Suppressor macrophage treated with lipopolysaccharide for 4 hours (primary cell): ENCODE results near the gene SLC6A13.
A peak's percentile ranks its signal among the peaks of the same experiment; 100 is the strongest.
"Not testable (repeated sequence)": the region's sequence is repeated elsewhere in the genome, so short reads cannot be mapped to it uniquely, and the experiment has no call there.

Experiments used
- DNase-seq: peaks from one replicate; pipeline ENCODE4 v3.0.0-alpha.2; 2020

SLC6A13 gene

DNA sequence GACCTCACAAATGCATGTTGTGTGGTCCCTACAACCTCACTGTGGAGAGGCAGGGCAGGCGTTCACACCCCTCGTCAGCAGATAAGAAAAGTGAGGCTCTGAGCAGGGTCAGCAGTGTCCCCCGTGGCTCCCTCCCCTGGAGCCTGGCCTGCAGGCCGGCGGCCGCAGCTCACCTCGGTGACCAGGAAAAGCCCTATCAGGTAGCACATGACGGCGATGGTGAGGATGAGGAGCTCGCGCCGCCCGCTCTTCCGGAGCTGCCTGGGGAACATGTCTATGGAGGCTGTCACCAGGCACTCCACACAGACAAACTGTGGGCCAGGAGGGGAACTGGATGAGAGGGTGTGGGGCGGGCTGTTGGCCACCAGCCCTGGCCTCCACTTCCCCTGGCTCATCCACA is 66.7 kb downstream of the SLC6A13 start:
- no peak for DNase-seq

DNA sequence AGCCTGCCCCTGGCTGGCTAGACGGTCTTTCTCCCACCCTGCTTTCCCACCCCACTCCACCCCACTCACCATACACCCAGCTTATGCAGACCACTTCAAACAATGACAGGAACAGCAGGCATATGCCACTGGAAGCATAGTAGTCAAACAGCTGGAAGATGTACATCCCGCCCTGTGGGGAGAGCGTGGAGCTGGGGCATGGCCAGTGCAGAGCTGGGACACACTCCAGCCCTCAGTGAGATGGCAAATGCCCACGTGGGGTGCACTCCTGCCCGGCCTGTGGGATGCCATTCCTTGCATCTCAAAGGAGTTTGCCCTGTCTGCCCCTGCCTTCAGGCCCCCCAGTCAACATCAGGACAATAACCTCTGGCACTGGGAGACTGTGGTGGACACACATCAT is 67.5 kb downstream of the SLC6A13 start:
- no peak for DNase-seq

DNA sequence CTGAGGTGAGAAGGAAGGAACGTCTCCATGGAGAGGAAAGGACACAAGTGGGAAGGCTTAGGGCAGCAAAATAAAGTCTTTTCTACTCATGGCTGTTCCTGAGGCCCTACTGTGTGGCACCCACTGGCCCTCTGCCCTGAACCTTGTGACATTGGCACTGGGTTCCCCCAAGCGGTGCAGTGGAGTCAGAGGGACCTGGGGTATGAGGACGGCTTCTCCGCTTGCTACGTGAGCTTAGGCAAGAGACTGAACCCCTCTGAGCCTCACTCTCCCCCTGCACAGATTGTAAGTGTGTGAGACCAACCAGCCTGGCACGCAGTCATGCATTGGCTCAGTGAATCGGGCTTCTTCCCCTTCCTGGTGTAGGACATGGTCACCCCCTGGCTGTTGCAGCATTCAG is 68.4 kb downstream of the SLC6A13 start:
- DNase-seq: no peak

DNA sequence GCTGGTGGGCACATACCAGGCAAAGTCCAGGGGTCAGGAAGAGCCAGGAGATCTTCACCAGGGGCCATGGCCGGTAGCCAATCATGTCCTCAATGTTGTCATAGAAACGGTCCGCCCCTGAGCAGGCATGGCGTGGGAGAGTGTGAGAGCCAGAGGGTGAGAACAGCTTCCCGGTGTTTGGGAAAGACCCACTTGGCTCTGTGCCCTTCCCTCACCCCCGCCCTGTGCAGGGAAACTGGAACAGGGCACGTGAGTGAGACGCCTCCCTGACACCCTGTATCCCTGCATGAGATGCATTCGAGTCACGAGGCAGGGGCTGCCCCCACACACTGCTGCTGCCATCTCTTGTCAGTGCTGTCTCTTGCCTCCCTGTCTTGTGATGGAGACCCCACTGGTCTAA is 69.4 kb downstream of the SLC6A13 start:
- no peak for DNase-seq

DNA sequence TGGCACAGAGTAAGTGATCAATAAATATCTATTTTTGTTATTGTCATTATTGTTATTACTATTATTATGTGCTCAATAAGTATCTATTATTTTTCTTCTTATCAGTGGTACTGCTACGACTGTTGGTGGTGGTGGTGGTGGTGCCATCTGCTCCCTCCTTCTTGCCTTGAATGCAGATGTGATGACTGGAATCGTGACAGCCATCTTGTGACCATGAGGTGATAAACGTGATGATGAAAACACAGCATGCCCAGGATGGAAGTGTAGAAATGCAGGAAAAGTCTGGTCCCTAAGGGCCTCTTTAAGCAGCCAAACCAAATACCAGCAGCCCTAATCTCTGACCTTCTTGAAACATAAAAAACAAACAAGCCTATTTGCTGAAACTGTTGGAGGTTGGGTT is 71.1 kb downstream of the SLC6A13 start:
- no peak for DNase-seq

DNA sequence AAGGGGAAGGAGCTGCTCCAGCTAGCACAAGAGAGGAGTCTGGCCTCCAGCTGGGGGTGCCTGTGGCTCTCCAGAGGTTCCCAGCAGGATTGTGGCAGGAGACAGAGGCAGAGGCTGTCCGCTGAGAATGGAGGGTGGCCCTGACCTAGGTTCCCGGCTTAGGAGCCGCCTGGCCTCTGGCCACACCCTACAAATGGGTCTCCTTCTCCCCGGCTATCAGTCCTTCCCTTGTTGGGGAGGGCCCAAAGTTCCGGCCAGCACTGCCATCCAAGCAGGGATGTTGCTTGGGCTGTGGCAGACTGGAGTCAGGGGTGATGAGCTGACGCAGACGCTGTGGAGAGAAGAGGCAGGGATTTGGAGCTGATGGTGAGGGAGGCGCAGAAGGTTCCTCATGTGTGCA is 71.8 kb downstream of the SLC6A13 start:
- DNase-seq: no peak

DNA sequence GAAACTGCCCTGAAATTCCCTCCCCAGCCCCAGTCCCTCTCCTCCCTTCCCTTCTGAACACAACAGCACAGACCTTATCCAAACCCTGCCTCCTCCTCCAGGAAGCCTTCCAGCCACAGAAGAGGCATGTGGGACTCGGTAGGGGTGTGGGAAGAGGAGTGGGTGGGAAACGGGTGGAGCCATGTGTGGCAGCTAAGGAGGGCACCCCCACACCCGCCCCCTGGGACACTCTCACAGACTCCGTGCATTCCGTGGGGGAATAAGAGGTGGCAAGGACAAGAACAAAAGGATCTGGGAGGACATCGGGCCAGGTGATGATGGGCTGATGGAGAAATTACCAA is 73.0 kb downstream of the SLC6A13 start:
- DNase-seq: no peak

DNA sequence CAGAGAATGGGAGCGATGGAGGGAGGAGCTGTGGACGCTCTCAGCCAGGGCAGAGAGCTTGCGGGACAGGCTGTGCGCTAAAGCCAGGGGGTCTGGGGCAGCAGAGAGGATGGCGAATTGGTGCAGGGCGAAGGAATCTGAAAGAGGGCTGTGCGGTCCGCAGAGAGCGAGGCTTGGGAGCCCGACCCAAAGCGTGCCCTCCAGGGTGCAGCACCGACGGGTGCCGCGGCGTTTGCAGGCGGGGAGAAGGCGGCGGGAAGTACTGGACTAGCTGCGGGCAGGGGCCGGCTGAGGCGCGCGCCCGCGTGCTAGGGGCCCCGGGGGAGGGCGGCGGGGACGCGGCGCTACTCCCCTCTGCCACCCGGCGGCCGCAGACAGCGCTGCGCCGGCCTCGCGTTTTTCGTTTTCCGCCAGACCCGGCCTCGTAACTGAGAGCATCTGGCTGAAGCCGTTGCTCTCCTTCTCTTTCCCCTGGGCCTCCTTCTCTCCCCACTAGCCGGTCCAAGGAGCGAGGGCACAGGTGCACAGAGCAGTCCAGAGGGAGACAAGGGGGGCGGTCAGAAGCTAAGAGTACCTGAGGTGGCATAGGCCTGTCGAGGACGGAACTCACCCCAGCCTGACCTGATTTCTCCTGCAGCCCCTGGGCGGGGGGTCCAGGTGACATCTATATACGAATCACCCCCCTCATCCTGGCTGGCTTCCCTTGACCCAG is 73.6 kb downstream of the SLC6A13 start:
- peak; percentile 74 for DNase-seq

DNA sequence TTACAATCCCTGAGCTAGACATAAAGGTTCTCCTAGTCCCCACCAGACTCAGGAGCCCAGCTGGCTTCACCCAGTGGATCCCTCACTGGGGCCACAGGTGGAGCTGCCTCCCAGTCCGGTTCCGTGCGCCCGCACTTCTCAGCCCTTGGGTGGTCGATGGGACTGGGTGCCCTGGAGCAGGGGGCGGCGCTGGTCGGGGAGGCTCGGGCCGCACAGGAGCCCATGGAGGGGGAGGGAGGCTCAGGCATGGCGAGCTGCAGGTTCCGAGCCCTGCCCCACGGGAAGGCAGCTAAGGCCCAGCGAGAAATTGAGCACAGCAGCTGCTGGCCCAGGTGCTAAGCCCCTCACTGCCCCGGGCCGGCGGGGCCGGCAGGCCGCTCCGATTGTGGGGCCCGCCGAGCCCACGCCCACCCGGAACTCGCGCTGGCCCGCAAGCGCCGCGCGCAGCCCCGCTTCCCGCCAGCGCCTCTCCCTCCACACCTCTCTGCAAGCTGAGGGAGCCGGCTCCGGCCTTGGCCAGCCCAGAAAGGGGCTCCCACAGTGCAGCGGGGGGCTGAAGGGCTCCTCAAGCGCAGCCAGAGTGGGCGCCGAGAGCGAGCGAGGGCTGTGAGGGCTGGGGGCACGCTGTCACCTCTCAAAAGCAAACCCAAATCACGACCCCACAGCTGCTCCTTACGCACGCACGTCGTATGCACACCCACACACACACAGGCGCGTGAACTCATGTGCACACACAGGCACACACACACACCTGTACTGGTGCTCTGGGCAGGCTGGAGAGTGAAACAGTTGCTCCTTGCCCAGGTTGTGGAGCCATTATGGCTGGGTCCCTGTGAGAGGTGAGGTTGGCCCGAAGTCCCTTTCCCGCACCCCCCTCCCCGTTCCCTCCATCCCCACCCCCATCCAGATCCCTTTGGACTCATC is 74.4 kb downstream of the SLC6A13 start:
- not testable (repeated sequence) for DNase-seq

DNA sequence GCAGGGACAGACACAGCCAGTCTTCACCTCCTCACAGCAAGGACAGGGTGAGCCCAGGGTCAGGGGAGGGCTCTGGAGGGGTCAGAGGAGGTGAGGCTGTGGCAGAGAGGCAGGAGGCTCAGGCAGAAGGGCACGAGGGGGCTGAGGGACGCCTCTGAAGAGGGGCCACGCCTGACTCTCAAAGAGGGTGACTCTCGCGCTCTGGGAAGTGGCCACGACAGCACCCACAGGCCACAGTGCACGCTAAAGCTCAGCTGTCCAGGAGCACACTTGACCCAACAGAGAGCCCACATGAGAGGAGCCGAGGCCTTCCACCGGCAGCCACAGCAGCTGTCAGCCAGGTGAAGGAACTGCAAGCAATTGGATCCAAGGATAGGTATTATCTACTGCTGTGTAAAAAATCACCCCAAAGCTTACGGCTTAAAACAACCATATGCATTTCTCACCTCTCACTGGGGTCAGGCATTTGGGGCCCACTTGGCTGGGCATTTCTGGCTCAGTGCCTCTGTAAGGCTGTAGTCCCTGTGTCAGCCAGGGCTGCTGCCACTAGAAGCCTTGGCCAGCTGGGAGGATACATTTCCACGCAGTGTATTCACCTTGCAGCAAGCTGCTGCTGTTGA is 76.5 kb downstream of the SLC6A13 start:
- DNase-seq: no peak

DNA sequence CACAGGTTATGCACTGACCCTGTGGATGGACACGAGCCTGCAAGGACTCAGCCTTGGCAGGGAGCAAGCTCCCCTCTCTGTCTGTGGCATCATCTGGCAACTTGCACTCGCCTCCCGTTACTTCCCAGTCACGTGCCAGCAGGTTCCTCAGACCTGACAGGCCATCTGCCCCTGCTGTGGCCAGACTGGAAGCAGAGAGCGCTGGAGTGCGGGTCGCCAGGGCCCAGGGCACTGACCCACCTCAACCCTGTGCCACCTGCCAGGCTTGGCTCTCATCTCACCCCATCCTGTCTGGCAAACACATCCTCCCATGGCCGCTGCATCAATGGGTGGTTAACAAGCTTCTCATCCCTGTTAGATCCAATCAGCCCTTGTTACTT is 77.1 kb downstream of the SLC6A13 start:
- DNase-seq: no peak

DNA sequence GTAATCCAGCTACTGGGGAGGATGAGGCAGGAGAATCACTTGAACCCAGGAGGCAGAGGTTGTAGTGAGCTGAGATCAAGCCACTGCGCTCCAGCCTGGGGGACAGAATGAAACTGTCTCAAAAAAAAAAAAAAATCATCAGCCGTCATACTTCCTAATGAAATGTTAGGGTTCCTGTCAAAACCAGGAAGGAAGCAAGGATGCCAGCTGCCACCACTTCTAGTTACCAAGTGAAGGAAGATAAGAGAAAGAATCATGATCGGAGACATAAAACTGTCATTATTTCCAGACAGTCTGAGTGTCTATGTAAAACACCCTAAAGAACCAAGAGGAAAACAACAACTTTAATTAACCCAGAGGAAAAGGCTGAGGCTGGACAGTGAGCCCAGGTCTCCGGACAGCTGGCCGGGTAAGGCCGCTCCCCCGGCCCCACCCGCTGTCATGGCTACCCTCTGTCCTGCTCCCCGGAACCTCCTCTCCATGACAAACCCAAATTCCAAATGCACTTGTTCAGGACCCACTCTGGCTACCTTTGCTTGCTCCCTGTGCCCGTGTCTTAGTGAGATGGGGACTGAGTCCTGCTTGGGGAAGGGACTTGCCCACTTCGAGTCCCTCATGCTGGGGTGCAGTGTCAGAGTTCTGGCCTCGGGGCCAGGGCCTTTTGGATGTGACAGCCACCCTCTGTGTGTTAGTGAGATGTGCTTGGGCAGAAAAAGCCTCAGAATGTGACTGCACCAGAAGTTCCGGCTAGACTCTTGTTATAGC is 77.6 kb downstream of the SLC6A13 start:
- peak; percentile 27 for DNase-seq

DNA sequence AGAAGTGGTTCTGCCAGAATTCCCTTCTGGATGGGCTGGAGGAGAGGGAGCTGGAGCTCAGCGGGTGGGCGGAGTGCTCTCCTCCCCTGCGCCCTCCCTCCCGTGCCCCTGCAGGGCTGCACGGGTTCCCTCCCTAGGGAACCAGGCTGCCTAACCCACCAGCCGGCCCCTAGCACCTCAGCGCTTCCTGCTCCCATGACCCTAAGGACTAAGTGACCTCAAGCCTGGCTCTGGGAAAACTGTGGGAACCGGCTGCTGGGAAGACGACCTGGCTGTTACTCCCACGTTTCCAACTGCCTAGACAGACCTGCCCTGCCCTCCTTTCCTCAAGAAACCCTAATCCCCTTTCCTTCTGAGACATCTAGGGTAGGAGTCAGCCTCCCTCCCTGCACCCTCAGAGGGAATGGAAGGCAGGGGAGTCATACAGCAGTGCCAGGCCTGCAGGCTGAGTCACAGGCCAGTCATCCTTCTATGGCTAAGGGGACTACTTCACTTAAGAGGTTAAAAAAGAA is 80.2 kb downstream of the SLC6A13 start:
- DNase-seq: peak; percentile 84

DNA sequence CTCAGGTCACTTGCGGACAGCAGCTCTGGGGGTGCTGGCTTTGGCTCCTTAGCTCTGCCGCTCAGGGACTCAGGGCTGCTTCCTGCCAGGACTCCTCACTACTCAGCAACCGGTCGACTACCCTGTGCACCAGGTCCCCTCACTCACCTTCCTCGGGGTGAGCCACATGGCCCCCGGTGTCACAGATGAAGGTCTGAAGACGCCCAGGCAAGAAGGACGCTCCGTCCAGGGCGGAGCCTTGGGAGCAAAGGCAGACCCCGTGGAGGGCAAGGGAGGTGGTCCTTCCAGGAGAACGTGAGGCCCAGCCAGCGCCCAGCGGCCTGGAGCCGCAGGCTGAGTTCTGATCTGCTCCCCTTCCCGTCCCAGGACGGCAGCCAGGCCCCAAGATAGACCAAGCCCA is 80.7 kb downstream of the SLC6A13 start:
- no peak for DNase-seq

DNA sequence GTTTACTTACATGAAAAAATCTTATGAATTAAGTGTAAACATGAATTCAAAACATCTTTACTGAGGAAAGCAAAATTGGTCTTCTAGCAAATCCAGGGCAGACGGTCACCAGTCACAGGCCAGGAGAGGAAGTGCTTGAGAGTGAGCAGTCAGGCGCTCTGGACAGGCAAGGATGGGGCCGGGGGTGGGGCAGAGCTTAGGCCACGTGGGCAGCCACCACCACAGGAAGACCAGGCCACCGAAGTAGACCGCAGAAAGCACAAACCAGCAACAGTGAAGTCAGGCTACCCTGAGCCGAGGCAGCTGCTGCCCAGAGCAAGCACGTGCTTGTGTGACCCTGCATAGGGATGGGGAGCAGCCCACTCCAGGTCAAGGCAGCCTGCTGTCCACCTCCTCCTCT is 82.2 kb downstream of the SLC6A13 start:
- DNase-seq: peak; percentile 86

DNA sequence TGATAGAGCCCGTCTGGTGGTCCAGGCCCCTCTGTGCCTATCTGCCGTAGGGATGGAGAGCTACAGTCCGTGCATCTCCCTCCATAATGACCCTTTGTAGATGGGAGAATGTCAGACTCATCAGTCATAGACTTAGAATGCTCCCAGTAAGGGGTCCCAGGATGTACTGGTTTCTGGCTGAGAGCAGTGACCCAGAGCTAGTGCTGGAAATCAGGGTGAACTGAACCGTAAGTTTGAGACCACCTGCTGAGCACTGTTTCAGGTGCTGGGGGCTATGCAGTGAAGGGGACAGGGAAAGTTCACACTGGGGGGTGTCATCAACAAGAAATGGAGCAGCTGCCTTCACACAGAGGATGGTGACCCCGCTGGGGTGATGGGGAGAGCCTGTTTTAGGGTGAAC is 82.8 kb downstream of the SLC6A13 start:
- DNase-seq: no peak

DNA sequence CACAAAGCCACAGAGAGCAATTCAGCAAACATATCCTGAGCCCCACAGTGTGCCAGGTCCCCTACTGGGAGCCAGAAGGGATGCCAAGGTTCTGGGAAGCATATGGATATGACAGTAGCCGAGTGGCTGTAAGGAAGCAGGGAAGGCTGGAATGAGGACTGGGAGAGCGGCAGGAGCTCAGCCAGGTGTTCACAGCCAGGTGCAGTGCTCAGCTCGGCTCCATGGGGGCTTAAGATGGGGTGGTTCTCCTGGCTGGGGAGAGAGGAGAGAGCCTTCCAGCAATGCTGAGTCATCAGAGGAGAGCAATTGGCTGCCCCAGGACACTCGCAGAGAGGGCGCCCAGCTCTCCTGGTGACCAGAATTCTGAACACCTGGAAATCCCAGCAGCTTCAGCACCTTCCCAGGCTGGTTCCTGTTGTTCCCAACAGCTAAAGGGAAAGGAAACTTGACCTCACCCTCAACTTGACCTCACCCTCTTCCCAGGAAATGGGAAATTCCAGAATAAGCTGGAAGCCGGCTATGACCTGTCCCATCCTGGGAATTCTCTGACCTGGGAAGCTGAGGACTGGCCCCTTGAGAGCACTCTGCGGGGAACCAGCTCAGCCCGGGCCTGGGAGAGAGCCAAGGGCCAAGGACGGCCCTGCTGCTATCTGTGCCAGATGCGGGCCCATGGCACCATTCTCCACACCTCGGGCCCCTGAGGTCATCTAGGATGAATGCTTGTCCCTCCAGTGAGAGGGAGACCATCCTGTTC is 83.3 kb downstream of the SLC6A13 start:
- no peak for DNase-seq

DNA sequence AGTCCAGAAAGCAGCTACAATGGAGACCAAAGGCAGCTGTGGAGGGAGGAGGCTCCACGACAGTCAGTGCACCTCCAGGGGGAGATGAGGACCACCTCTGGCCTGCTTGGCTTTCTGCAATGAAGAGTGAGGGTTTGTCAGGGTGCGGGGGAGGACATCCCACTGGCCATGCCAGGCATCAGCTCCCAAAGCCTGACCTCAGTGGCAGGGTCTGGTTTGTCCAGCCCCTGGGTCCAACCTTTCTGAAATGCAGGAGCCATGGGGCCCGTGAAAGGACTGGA is 83.9 kb downstream of the SLC6A13 start:
- DNase-seq: no peak

DNA sequence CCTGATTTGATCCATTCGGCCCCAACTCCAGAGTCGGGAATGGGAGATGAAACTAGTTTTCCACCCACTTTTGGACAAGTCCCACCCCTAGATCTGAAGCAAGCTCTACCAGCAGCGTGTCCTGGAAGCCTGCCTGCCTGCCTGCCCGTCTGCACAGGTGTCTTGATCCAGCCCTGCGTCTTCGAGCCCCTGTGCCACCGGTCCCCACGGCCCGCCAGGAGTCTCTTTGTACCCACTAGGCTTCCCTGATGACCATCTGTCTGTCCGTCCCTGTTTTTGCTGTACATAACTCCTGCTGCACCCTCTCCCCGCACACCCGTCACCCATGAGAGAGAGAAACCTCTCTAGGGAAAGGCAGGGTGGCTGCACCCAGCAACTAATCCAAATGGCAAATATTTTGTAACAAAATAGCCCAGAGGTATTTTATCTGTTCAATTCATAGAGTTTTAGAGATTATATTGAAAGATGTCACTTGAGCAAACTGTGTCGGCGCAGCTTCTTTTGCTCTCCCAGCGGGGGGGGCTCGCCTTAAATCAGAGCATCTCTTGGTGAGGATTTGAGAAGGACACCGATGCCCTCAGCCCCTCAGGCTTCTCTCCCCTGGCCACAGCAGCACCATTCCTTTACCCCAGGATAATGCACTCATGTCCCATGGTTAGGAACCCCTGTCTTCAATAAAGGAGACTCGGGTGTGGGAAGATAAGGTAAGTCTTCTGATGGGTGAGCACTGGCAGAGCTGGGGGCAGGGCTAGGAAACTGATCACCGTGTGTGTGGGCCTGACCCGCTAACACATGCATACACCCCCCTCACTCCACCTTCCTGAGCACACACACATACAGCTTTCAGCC is 84.4 kb downstream of the SLC6A13 start:
- DNase-seq: no peak

DNA sequence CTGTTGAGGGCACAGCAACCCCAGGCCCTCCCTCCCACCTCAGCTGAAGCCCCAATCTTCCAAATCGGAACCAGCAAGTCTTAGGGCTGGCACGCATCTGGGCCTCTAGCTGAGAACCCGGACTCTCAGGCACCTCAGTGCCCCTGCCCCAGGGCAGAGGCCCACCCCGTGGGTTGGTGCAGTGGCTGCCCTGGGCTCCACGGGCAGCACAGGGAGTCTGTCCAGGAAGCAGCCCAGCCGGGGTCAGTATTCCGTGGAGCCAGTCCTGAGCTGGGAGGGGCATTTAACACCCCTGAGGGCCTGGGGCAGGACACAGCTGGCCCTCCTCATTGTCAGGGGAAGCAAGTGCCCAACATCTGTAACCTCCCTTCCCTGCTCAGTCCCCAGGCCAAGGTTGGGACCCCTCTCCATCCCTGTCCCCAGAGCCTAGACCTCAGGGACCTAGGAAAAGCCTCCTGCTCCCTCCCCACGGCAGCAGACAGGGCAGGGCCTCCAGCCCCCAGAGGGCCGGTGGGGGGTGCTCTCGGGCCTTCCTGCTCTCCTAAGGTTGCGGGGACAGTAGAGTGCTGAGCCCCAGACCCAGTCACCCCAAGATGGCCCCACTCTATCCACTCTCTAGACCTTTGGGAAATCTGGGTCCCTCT is 85.2 kb downstream of the SLC6A13 start:
- DNase-seq: no peak
